OCI-LY1 (cell line): ENCODE data around the gene PRSS38.

Experiments used
- H2AFZ ChIP-seq: fragments of 200-600 bp; sonication (generic), shearing (Covaris generic); 2 replicates; pipeline ENCODE4 v1.6.0; 2014; ENCODE audit warnings: antibody characterized with exemption, mild to moderate bottlenecking, low read length
- H3F3A ChIP-seq: fragments of 200-600 bp; sonication (generic), shearing (Covaris generic); 2 replicates; pipeline ENCODE4 v1.6.0; 2014; ENCODE audit warnings: mild to moderate bottlenecking, antibody characterized with exemption, low read length, moderate library complexity; ENCODE audit not compliant: insufficient read depth
- H3K27ac ChIP-seq: fragments of 200-600 bp; sonication (generic); 2 replicates; pipeline ENCODE4 v1.5.1; 2014; ENCODE audit warnings: low read length, mixed run types, mild to moderate bottlenecking, low read depth; ENCODE audit not compliant: poor library complexity, severe bottlenecking
- H3K27me3 ChIP-seq: fragments of 200-600 bp; sonication (generic); 2 replicates; pipeline ENCODE4 v1.6.0; 2014; ENCODE audit warnings: antibody characterized with exemption, mild to moderate bottlenecking, low read length, moderate library complexity; ENCODE audit not compliant: insufficient read depth
- H3K36me3 ChIP-seq: fragments of 200-600 bp; sonication (generic); 2 replicates; pipeline ENCODE4 v1.6.1; 2014; ENCODE audit warnings: mild to moderate bottlenecking, antibody characterized with exemption, low read length, moderate library complexity, mixed read lengths; ENCODE audit not compliant: insufficient read depth
- H3K4me1 ChIP-seq: fragments of 200-600 bp; sonication (generic); 2 replicates; pipeline ENCODE4 v1.5.1; 2014; ENCODE audit warnings: mild to moderate bottlenecking, low read length, moderate library complexity; ENCODE audit not compliant: insufficient read depth, severe bottlenecking
- H3K4me2 ChIP-seq: fragments of 200-600 bp; sonication (generic), shearing (Covaris generic); 2 replicates; pipeline ENCODE4 v1.6.1; 2014; ENCODE audit warnings: low read length
- H3K4me3 ChIP-seq: fragments of 200-600 bp; sonication (generic); 2 replicates; pipeline ENCODE4 v1.5.1; 2014; ENCODE audit warnings: low read length, low read depth, mild to moderate bottlenecking, mixed read lengths; ENCODE audit not compliant: poor library complexity, severe bottlenecking
- H3K79me2 ChIP-seq: fragments of 200-600 bp; shearing (Covaris generic); 2 replicates; pipeline ENCODE4 v1.6.1; 2016; ENCODE audit warnings: mixed run types, low read length, mixed read lengths; ENCODE audit not compliant: insufficient read depth
- H3K9ac ChIP-seq: fragments of 200-600 bp; sonication (generic), shearing (Covaris generic); 2 replicates; pipeline ENCODE4 v1.6.1; 2014; ENCODE audit warnings: mild to moderate bottlenecking, low read length, mixed read lengths
- H3K9me2 ChIP-seq: fragments of 200-600 bp; sonication (generic), shearing (Covaris generic); 2 replicates; pipeline ENCODE4 v1.6.1; 2014; ENCODE audit warnings: low read depth, mild to moderate bottlenecking, low read length, mixed read lengths
- H3K9me3 ChIP-seq: fragments of 200-600 bp; shearing (Covaris generic); 2 replicates; pipeline ENCODE4 v1.6.1; 2014; ENCODE audit warnings: low read length, mixed read lengths
- H4K20me1 ChIP-seq: fragments of 200-600 bp; sonication (generic), shearing (Covaris generic); 2 replicates; pipeline ENCODE4 v1.6.0; 2016; ENCODE audit warnings: mild to moderate bottlenecking, low read length; ENCODE audit not compliant: insufficient read depth
- EZH2 ChIP-seq: fragments of 200-600 bp; sonication (generic), shearing (Covaris generic); IDR thresholded peaks from 2 replicates; pipeline ENCODE4 v1.8.0; 2017; ENCODE audit warnings: borderline replicate concordance, mixed run types, mild to moderate bottlenecking, antibody characterized with exemption, low read length, moderate library complexity, mixed read lengths
- TF ChIP-seq, protein P1 (sequence below): fragments of 200-600 bp; sonication (generic), shearing (Covaris generic); IDR thresholded peaks from 2 replicates; pipeline ENCODE4 v1.5.1; 2017; ENCODE audit warnings: mild to moderate bottlenecking, antibody characterized with exemption, low read length, moderate library complexity, mixed read lengths

PRSS38 gene

DNA sequence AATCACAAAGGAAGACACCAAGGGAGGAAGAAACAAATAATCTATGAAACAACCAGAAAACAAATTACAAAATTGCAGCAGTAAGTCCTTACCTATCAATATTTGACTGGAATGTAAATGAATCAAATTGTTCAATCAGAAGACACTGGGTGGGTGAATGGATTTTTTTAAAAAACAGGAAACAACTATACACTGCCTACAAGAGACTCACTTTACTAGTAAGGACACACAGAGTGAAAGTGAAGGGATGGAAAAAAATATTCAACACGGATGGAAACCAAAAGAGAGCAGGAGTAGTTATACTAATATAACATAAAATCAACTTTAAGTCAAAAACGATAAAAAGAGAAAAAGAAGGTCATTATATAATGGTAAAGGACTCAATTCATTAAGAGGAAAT is 6.4 kb upstream of the PRSS38 start:
- TF ChIP-seq, protein P1, sequence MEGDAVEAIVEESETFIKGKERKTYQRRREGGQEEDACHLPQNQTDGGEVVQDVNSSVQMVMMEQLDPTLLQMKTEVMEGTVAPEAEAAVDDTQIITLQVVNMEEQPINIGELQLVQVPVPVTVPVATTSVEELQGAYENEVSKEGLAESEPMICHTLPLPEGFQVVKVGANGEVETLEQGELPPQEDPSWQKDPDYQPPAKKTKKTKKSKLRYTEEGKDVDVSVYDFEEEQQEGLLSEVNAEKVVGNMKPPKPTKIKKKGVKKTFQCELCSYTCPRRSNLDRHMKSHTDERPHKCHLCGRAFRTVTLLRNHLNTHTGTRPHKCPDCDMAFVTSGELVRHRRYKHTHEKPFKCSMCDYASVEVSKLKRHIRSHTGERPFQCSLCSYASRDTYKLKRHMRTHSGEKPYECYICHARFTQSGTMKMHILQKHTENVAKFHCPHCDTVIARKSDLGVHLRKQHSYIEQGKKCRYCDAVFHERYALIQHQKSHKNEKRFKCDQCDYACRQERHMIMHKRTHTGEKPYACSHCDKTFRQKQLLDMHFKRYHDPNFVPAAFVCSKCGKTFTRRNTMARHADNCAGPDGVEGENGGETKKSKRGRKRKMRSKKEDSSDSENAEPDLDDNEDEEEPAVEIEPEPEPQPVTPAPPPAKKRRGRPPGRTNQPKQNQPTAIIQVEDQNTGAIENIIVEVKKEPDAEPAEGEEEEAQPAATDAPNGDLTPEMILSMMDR: no peak
- TF ChIP-seq EZH2: no peak
- H3K27me3 ChIP-seq: no peaks in the 10 kb centered on the region

DNA sequence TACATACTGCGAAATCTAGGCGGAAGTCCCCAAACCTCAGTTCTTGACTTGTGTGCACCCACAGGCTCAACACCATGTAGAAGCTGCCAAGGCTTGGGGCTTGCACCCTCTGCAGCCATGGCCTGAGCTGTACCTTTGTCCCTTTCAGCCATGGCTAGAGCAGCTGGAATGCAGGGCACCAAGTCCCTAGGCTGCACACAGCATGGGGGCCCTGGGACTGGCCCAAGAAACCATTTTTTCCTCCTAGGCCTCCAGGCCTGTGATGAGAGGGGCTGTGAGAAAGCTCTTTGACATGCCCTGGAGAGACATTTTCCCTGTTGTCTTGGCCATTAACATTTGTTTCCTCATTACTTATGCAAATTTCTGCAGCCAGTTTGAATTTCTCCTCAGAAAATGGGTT is 1.5 kb upstream of the PRSS38 start:
- TF ChIP-seq, protein P1: no peak
- TF ChIP-seq EZH2: no peak
- no peaks in the 10 kb centered on the region for H3K79me2 ChIP-seq
- H3F3A ChIP-seq: no peaks in the 10 kb centered on the region
- H3K9ac ChIP-seq: no peak overlapping the region
- no peaks in the 10 kb centered on the region for H3K27me3 ChIP-seq
- H3K27ac ChIP-seq: no peak overlapping the region
- H3K9me2 ChIP-seq: no peaks in the 10 kb centered on the region
- H3K4me3 ChIP-seq: no peak overlapping the region
- H4K20me1 ChIP-seq: no peaks in the 10 kb centered on the region
- no peaks in the 10 kb centered on the region for H3K9me3 ChIP-seq
- H3K4me1 ChIP-seq: no peaks in the 10 kb centered on the region
- no peaks in the 10 kb centered on the region for H3K36me3 ChIP-seq
- H2AFZ ChIP-seq: no peak overlapping the region
- no peak overlapping the region for H3K4me2 ChIP-seq

More for the DNA sequence above, 6.4 kb upstream of the PRSS38 start:
- Histone ChIP-seq H3K27ac (no peak overlapping the region), H4K20me1 (no peaks in the 10 kb centered on the region), H3K36me3 (no peaks in the 10 kb centered on the region), H3K9ac (no peak overlapping the region), H3K4me1 (no peaks in the 10 kb centered on the region), H3K4me2 (no peak overlapping the region), H2AFZ (no peak overlapping the region), H3K9me2 (no peaks in the 10 kb centered on the region), H3K4me3 (no peak overlapping the region), H3K79me2 (no peaks in the 10 kb centered on the region), H3F3A (no peaks in the 10 kb centered on the region), H3K9me3 (no peaks in the 10 kb centered on the region)

DNA sequence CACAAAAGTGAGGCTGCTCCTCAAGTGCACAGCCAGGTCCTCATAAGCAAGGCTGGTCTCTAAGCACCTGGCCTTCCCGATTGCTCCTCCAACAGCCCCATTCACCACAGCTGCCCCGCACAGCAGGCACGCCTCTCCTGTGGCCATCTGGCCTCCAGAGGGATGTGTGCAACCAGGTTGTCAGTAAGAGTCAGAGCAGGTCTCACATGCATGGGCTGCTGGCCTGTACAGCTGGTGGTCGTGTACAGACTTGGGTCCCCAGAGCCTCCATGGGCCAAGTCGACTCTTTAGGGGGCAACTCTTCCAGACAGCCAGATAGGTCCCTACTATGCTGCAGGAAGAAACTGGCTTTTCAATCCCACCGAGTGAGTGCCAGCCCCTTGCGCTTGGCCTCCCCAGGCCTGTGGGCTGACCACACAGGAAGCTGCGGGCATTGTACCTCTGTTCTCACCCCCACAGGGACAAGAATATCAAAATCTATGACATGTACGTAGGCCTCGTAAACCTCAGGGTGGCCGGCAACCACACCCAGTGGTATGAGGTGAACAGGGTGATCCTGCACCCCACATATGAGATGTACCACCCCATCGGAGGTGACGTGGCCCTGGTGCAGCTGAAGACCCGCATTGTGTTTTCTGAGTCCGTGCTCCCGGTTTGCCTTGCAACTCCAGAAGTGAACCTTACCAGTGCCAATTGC is 1.4 kb downstream of the PRSS38 start:
- TF ChIP-seq, protein P1: no peak
- TF ChIP-seq EZH2: no peak
- H3K4me2 ChIP-seq: no peak overlapping the region
- H3K79me2 ChIP-seq: no peaks in the 10 kb centered on the region
- no peak overlapping the region for H2AFZ ChIP-seq
- no peaks in the 10 kb centered on the region for H4K20me1 ChIP-seq
- no peaks in the 10 kb centered on the region for H3K4me1 ChIP-seq
- H3K9me2 ChIP-seq: no peaks in the 10 kb centered on the region
- H3K36me3 ChIP-seq: no peaks in the 10 kb centered on the region
- H3K27ac ChIP-seq: no peak overlapping the region
- no peak overlapping the region for H3K9ac ChIP-seq
- H3K4me3 ChIP-seq: no peak overlapping the region
- H3K27me3 ChIP-seq: no peaks in the 10 kb centered on the region
- no peaks in the 10 kb centered on the region for H3K9me3 ChIP-seq
- no peaks in the 10 kb centered on the region for H3F3A ChIP-seq
